CMK (cell line): ENCODE data around the gene HAO2.
"Not testable (repeated sequence)": the region's sequence is repeated elsewhere in the genome, so short reads cannot be mapped to it uniquely, and the experiment has no call there.

ENCODE experiments used
- DNase-seq: peaks from one replicate; pipeline ENCODE4 v3.0.0-alpha.2; 2010; ENCODE audit warnings: low read depth

HAO2 gene

DNA sequence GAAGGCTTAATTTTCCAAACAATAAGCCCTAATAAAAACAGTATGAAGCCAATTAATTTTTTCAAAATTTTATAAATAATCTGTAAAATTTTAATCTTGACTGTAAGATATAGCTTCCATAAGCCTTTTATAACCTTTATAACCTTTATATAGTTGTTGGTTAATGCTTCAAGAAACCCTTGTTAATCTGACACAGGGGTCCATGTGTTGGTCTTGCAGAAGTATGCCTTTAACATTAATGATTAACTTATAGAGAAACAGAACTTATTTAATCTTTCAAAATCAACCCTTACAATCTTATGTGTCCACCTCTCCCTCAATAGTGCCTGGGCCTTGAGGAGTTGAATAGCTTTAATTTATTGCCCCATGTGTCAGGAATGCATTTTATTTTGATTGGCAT, 23.2 kb upstream of the HAO2 start:
- DNase-seq: no peak

DNA sequence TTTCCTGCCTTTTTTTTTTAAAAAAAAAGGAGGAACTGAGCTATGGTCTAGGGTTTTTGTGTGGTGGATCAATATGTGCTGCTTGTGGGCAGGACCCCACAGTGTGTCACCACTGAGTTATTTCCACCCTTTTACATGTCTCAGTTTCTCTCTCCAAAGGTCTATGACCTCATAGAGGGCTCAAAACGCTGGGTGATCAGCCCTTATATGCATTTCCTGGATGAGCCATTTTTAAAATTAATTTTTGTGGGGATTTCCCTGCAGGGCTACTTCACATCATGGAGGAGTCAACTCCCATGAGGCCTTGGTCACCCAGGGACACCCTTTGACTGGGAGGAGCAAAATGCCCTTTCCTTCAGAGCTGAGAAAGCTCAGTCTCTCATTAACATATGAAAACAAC, 20.7 kb upstream of the HAO2 start:
- DNase-seq: no peak

DNA sequence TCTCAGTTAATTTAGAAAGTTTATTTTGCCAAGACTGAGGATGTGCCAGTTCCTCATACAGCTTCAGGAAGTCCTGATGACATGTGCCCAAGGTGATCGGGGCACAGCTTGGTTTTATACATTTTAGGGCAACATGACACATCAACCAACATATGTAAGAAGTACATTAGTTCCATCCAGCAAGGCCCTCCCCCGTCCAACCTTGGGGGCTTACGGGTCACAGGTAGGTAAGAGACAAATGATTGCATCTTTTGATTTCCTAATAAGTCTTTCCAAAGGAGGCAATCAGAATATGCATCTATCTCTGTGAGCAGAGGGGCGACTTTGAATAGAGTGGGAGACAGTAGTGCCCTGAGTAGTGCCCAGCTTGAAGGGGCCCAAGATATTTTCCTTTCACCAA, 19.6 kb upstream of the HAO2 start:
- DNase-seq: no peak

DNA sequence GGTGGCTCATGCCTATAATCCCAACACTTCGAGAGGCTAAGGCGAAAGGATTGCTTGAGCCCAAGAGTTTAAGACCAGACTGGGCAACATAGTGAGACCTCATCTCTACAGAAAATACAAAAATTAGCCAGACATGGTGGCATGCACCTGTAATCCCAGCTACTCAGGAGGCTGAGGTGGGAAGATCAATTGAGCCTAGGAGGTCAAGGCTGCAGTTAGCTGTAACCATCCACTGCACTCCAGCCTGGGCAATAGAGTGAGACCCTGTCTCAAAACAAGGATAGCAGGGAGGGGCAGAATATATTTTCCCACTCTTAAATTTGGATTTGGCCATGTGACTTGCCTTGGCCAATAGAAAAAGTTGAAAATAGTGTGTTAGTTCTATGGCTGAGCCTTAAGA, 17.7 kb upstream of the HAO2 start:
- not testable (repeated sequence) for DNase-seq

DNA sequence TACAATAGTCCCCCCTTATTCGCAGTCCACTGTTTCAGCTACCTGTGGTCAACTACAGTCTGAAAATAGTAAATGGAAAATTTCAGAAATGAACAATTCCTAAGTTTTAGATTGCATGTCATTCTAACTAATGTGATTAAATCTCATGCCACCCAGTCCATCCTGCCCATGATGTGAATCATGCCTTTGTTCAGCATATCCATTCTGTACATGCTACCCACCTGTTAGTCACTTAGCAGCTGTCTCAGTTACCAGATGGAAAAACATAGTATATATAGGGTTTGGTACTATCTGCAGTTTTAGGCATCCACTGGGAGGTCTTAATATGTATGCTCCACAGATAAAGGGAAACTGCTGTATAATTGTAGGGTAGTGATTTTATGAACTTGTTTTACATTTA, 16.6 kb upstream of the HAO2 start:
- no peak for DNase-seq

DNA sequence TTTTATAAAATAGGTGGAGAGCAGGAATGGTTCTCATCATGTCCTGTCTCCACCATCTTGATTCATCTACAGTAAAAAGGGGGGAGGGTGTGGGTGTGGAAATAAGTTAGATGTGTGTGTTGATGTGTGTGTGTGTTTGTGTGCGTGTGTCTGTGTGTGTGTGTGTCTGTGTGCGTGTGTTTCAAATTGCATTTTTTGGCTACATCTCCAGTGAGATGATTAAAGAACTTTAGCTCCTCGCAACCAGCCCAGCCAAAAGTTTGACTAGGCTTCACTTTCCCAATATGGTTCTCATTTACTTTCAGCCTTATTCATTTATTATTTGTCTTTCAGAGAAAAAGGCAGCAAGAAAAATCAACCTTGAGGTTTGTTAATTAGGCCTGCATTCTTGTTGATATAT, 14.7 kb upstream of the HAO2 start:
- no peak for DNase-seq

DNA sequence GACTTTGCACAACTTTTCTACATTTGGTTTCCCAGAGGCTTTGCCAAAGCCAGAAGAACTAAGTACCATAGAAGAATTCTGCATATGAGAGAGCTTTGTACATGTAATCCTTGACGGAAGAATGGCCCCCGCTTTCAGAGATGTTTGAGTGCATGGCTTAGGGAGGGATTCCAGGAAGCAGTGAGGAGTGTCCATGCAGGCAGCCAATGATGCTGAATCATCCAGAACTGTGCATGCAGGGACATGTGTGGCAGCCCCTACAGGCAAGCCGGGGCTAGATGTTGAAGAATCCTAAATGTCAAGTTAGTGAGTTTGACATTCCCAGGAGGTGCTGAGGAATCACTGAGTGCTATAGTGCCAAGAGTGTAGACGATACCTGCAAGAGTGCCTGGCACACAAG, 9.9 kb upstream of the HAO2 start:
- no peak for DNase-seq

DNA sequence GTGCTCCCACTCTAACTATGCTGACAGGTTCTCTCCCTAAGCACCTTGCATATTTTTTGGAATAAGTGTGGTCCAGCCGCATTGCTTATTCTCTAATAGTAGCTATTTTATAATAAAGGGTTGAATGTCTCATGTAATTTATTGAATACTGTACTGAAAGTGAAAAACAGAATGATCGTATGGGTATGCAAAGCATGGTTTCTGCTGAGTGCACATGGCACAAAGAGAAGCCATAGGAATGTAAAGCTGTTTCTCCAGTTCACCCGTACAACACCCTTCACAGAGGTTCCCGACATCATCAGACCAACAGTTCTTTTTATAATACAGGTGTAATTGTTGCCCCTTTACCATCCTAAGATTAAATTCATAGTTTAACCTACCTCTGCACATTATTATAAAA, 8.9 kb upstream of the HAO2 start:
- no peak for DNase-seq

DNA sequence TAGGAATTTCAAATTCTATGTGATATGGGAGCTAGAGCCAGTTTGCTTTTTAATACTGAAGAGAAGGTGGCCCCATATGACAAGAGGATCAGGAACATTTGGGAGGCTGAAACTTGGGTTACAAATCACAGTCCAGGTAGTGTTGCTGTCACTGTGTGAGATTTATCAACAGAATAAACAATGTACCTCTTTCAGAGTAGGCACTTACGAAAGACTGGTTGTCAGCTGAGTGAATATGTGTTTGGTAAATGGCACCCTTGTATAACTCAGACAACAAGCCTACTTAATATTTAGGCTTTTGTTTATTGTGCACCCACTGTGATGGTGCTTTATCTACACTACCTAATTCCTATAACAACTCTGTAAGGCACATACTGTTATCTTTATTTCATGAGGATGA, 7.4 kb upstream of the HAO2 start:
- no peak for DNase-seq

DNA sequence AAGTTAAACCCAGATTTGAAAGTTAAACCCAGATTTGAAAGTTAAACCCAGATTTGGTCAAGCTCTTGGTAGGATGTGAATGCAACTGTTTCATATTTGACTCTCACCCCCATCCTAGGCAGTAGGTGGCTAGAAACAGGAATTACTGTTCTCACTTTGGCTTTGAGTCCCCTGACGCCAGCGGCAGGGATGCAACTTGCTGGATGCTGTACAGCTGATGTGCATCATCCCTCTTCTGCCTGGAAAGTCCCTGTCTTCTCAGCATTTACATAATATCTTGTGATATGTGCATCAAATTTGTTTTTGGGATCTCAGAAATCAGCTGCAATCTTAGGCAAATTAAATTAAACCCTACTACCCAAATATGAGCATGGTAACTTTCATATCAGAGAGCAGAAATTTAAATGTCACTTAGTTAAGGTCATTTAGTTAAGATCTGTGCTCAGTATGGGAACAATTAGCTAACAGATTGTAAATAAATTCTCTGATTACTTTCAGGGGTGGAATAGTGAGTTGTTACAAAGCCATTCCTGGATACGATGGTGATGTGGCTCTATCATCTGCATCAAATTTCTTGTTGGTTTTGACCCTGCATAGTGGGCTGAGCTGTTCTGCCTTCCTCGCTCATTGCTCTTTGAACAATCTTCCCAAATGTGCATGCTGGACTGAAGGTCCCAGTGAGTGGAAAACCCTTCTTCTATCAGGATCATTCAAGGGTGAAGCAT, 6.8 kb upstream of the HAO2 start:
- no peak for DNase-seq

DNA sequence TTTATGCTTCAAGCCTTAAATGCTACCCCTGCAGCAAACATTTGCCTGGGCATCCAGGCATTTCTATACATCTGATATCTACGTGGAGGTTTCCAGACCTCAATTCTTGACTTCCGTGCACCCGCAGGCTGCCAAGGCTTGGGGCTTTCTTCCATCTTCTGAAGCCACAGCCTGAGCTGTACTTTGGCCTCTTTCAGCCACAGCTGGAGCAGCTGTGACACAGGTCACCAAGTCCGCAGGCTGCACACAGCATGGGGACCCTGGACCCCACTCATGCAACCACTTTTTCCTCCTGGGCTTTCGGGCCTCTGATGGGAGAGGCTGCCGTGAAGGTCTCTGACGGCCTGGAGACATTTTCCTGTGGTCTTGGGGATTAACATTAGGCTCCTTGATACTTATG, 5.4 kb upstream of the HAO2 start:
- DNase-seq: no peak

DNA sequence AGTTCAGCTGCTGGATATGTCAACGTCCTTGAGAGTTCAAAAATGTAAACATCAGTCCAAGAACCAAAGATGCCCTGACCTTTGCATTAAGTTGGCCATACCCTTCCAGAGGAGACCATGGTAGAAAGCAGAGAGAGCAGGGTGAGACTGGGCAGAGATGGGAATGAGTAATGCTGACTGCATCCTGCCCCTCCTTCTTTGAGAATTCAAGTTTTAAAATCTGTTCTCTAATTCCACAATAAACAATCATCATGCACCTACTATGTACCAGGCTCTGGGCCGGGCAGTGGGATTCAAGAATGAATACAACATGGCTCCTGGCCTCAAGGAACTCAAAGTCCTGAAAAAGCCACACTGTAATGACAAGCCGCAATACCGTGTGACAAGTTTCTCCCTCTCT, 3.9 kb upstream of the HAO2 start:
- DNase-seq: no peak

DNA sequence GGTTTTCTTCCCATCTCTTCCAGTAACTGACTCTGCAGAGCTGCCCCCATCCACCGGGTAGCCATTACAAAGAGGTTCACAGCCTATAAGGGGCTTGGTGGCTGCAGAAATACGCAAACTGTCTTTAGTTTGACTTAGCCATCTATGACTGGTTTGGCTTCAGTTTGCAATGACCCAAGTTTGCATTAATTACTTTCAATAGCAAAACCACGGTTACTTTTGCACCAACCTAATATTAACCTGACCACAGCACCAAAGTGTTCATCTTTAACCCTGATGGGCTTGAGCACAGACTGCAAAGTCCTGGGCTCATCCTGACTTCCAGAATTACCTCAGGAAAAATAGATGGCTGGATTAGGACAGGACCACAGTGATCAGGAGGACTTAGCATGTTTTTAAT, 2.2 kb upstream of the HAO2 start:
- no peak for DNase-seq

DNA sequence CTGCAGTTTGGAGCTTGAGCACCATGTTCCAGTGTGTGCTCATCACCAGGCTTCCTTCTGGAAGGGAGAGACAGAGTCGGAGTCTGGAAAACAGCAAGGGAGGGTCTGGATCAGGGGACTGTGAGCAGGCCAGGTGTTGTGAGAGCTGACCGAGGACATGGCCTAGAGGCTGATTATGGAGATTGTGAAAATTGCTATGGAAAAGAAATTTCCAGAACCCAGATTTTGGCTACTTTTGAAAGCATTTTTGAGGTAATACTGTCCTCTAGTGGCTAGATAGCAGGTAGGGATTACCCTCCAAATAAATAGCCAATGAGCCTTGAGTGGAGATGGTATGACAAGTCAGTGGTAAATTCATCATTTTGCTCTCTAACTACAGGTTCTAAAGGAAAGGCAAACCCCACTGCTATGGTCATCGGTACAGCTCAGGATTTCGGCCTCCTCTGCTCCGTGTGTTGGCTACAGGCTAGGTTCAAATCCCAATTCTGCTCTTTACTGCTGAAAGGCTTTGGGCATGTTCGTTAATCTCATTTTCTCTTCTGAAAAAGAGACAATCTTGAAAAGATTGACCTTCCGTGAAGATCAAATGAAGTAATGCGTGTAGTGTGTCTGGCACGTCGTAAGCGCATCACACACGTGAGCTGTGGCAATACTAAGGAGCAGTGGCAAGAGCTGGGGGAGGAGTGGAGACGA, 1.0 kb upstream of the HAO2 start:
- DNase-seq: no peak

DNA sequence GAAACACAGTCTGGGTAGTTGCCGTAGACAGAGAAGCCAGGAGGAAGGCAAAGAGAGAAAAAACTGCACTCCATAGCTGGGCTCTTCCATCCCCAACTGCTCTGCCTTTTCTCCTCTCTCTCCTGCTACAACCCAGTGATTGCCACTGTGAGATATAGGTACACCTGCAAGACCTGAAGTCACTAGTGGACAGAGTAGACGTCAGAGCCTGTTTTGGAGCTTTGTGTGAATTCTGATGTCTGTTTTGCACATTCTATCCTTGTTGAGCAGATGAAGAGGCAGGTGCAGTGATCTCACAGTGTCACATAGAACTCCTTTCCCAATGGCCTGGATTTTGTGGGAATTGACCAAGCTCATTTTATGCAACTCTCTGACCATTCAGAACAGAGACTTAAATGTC, 2.2 kb downstream of the HAO2 start:
- no peak for DNase-seq

DNA sequence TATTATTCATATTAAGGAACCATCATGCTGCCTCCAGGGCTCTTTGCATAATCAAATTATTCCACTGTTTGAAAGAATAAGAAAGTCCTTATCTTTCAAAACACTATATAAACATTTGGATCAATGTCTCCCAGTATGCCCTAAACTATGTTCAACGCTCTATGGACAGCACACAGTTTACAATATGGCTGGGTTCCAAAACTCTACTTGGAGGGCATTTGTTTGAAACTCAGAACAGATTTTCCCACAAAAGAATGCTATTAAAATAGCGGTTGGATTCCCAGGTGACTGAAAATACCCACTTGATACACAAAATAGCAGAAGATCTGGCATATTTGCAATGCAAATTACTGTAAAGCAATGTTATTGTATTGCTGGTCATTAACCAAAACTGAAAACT, 3.2 kb downstream of the HAO2 start:
- no peak for DNase-seq

DNA sequence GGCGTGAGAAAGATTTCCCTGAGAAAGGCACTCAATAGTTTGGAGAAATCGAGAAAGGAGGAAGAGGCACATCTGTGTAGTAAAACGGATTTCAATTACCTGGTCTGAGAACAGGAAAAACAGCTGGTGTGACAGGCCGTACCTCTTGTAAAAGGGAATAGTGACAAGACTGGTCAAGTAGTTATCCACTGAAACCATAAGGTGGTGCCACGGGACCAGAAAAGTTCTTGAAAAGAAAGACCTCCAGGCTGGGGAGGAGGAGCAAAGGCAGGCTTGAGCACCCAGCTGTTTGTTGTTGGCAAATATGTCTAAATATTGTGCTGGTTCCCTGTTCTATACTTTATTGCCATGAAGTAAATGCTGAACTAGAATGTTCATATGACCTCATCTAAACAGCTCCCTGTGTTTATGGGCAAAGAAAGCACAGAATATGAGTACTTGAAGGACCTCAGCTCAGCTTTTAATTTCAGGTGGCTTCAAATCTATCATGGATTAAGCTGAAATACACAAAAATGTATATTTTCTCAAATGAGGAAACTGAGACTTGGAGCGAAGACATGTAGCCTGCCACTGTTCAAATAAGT, 4.0 kb downstream of the HAO2 start:
- DNase-seq: no peak

DNA sequence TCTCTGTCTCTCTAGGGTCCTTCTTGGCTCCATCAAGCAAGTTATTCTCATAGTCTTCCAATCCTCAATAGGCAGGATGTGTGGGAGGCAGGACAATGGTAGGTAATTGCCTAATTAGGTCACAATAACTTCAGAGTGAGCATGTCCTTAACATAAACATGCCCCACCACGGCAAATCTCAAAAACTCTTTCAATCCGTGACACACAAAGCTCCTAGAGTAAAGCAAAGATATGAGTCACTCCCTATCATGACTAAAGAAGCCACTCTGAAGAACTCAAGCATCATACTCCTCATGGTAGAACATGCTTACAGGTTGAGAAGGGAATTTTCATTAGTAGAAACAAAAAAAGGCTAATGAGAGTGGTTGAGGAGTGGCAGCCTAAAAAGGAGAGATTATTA, 4.9 kb downstream of the HAO2 start:
- no peak for DNase-seq

DNA sequence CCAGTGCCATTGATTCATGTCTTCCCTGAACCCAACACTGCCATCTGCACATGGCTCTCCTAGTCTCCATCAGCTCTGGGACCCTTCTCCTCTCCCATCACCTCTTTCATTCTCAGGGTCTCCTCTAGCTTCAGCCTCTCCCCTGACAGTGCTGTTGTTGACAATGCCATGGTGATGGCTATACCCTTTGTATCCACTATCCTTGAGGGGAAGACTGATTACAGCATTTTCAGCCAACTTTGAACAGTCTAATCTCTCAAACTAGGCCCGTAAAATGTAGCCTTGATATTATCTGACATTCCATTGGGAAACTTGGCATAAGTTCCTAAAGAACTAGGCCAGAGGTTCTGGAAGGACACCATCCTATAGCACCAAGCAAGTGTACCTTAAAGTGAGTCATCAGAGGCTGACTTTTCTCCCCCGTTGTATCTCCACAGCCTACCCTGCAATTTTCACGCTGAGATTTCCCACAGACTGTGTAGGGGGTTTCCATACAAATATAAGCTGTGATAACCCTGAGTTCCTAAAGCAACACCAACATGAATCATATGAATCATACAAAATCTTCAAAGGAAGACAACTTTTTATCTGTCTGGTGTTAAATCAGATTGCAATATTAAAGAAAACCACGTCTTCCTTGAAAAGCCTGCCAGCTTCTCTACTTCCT, 5.8 kb downstream of the HAO2 start:
- DNase-seq: no peak

DNA sequence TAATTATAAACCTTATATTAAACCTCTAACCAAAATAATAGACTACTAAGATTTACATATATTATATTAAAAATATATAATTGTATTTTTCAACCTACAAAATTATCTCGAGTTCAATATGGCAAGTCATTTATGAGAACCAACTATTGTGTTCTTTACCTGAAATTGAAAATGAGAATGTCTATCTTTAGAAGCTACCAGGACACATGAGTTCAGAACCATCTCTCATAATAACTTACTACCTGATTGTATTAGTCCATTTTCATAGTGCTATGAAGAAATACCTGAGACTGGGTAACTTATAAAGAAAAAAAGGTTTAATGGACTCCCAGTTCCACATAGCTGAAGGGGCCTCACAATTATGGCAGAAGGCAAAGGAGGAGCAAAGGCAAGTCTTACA, 6.8 kb downstream of the HAO2 start:
- DNase-seq: no peak

DNA sequence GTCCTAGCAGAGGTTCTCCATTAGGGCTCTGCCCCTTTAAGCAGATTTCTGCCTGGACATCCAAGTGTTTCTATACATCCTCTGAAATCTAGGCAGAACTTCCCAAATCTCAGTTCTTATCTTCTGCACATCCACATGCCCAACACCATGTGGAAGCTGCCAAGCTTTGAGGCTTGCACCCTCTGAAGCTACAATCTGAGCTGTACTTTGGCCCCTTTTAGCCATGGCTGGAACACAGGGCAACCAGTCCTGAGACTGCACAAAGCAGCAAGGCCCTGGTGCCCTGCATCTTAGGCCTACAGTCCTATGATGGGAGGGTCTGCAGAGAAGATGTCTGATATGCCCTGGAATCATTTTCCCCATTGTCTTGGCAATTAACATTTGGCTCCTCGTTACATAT, 8.0 kb downstream of the HAO2 start:
- no peak for DNase-seq

DNA sequence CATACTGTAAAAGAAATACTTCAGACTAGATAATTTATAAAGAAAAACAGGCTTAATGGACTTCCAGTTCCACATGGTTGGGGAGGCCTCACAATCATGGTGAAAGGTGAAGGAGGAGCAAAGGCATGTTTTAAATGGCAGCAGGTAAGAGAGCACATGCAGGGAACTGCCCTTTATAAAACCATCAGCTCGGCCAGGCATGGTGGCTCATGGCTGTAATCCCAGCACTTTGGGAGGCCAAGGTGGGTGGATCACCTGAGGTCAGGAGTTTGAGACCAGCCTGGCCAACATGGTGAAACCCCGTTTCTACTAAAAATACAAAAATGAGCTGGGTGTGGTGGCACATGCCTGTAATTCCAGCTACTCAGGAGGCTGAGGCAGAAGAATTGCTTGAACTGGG, 9.0 kb downstream of the HAO2 start:
- not testable (repeated sequence) for DNase-seq

DNA sequence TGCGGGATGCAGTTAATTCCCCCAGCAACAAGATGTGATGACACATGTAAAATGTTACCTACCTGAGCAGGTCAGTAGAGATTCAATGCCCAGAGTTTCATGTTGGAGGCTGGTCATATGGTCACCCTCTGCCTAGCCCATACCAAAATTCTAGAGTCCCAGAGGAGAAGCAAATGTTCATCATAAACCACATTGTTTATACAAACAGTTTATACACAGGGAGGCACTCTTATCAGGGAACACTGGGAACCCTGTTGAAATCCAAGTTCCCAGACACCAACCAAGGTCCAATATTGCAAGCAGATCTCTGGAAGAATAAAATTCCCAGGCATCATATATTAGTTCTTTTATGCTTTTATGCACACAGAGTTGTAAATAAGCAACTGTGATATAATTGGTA, 10.5 kb downstream of the HAO2 start:
- no peak for DNase-seq
